Measurements from ENCODE around the gene NBPF1. TPM values are rescaled to one million over a fixed set of nuclear protein-coding genes. Genes with fewer than 3 reads are reported as not detected.
A peak's percentile ranks its signal among the peaks of the same experiment; 100 is the strongest.

Gene NBPF1
- total RNA-seq, 3 donors from 2014 or later = 36.7 to 53.9 (median 42.7) TPM

- H3K36me3 ChIP-seq = no peaks in the 10 kb centered on the region
- intact Hi-C loops (cut with DNase I; ENCODE audit: low total_unique reads) = no loop called here
- no peaks in the 10 kb centered on the region for H3K9me3 ChIP-seq
- no peak overlapping the region for H3K27ac ChIP-seq
- TF ChIP-seq, protein P1, sequence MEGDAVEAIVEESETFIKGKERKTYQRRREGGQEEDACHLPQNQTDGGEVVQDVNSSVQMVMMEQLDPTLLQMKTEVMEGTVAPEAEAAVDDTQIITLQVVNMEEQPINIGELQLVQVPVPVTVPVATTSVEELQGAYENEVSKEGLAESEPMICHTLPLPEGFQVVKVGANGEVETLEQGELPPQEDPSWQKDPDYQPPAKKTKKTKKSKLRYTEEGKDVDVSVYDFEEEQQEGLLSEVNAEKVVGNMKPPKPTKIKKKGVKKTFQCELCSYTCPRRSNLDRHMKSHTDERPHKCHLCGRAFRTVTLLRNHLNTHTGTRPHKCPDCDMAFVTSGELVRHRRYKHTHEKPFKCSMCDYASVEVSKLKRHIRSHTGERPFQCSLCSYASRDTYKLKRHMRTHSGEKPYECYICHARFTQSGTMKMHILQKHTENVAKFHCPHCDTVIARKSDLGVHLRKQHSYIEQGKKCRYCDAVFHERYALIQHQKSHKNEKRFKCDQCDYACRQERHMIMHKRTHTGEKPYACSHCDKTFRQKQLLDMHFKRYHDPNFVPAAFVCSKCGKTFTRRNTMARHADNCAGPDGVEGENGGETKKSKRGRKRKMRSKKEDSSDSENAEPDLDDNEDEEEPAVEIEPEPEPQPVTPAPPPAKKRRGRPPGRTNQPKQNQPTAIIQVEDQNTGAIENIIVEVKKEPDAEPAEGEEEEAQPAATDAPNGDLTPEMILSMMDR (IDR thresholded peaks at IDR 0.05) = no peak
- TF ChIP-seq POLR2A (IDR thresholded peaks at IDR 0.05) = no peak
- no peak for TF ChIP-seq POLR2AphosphoS5 (IDR thresholded peaks at IDR 0.05)
- no peak overlapping the region for H3K4me3 ChIP-seq
- H3K27me3 ChIP-seq = no peaks in the 10 kb centered on the region
- H3K4me1 ChIP-seq = peaks cover 0 to 3% of the 10 kb centered on the region in 2 donors
- no peak for DNase-seq (ENCODE audit: low spot score in 2 of 2)
Measured at GRCh38 chr1:16617778-16618580, 4.6 kb upstream of the NBPF1 start.

- H3K36me3 ChIP-seq = no peaks in the 10 kb centered on the region
- H3K27me3 ChIP-seq = no peaks in the 10 kb centered on the region
- no peak overlapping the region for H3K27ac ChIP-seq
- H3K4me1 ChIP-seq = peaks cover 3 to 4% of the 10 kb centered on the region in 2 donors
- peak in 1 of 2 donors; percentile 52 for DNase-seq (ENCODE audit: low spot score in 2 of 2)
- intact Hi-C loops (cut with DNase I; ENCODE audit: low total_unique reads) = no loop called here
- no peaks in the 10 kb centered on the region for H3K9me3 ChIP-seq
- no peak overlapping the region for H3K4me3 ChIP-seq
- peak in 1 of 3 donors; percentile 30 for TF ChIP-seq POLR2AphosphoS5 (IDR thresholded peaks at IDR 0.05)
- TF ChIP-seq, protein P1 (IDR thresholded peaks at IDR 0.05) = no peak
Measured at GRCh38 chr1:16617114-16617631, 3.8 kb upstream of the NBPF1 start.

DNA sequence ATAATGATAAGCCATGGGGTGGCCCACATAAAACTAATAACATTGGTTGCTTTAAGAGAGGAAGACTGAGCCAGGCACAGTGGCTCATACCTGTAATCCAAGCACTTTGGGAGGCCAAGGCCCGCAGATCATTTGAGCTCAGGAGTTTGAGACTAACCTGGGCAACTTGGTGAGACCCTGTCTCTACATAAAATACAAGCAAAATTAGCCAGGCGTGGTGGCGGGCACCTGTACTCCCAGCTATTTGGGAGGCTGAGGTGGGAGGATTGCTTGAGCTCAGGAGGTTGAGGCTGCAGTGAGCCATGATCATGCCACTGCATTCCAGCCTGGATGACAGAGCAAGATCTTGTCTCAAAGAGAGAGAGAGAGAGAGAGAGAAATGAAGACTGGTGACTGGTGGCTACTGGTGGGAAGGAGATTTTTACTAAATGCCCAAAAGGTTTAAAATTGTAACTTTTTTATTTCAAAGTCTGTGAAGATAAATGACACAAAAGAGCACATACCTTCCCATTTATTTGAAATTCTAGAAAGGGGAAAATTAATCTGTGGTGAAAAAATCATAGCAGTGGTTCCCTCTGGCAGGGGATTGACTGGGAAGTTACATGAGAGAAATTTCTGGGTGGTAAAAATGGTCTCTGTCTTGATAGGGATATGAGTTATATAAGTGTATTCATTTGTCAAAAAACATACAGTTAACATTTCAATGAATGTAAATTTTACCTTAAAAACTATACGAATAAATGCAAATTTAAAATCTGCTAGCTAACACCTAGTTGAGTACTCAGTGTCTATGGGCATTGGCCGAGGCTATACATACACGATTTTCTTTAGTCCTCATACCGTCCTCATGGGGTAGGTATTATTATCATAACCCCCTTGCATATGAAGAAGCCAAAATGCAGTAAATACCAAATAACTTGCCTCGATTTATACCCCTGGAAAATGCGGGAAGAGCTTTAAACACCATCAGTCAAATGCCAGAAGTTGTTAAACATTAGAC is 2.2 kb upstream of the NBPF1 start:
- TF ChIP-seq POLR2AphosphoS5 (IDR thresholded peaks at IDR 0.05) (no peak), POLR2A (IDR thresholded peaks at IDR 0.05) (no peak)
- TF ChIP-seq, protein P1 (IDR thresholded peaks at IDR 0.05) = no peak
- DNase-seq (ENCODE audit: low spot score in 2 of 2) = peak; percentile 22 to 53
- intact Hi-C loops (cut with DNase I; ENCODE audit: low total_unique reads) = no loop called here
- Histone ChIP-seq H3K9me3 (no peaks in the 10 kb centered on the region), H3K4me1 (peaks cover 3 to 5% of the 10 kb centered on the region in 2 donors), H3K4me3 (no peak overlapping the region), H3K36me3 (no peaks in the 10 kb centered on the region), H3K27me3 (no peaks in the 10 kb centered on the region), H3K27ac (no peak overlapping the region)

GRCh38 chr1:16614361-16615252 is 1.2 kb upstream of the NBPF1 start:
- Histone ChIP-seq H3K9me3 (no peaks in the 10 kb centered on the region), H3K4me1 (peaks cover 3 to 5% of the 10 kb centered on the region in 2 donors), H3K4me3 (no peak overlapping the region), H3K36me3 (no peaks in the 10 kb centered on the region), H3K27ac (no peak overlapping the region), H3K27me3 (no peaks in the 10 kb centered on the region)
- TF ChIP-seq POLR2A (IDR thresholded peaks at IDR 0.05) = no peak
- TF ChIP-seq POLR2AphosphoS5 (IDR thresholded peaks at IDR 0.05) = no peak
- TF ChIP-seq, protein P1 (IDR thresholded peaks at IDR 0.05) = no peak
- DNase-seq (ENCODE audit: low spot score in 2 of 2) = peak; percentile 24 to 61
- intact Hi-C loops (cut with DNase I; ENCODE audit: low total_unique reads) = no loop called here
